ENCODE data around the gene ZFX. TPM values are rescaled to one million over a fixed set of nuclear protein-coding genes. Genes with fewer than 3 reads are reported as not detected.
"Not testable (repeated sequence)": the region's sequence is repeated elsewhere in the genome, so short reads cannot be mapped to it uniquely, and the experiment has no call there.

The ZFX gene
- 10 to 100 TPM; 28.1 to 31.5 (median 30.5) TPM for polyA plus RNA-seq (ENCODE audit: insufficient read length in 4 of 4)

DNA sequence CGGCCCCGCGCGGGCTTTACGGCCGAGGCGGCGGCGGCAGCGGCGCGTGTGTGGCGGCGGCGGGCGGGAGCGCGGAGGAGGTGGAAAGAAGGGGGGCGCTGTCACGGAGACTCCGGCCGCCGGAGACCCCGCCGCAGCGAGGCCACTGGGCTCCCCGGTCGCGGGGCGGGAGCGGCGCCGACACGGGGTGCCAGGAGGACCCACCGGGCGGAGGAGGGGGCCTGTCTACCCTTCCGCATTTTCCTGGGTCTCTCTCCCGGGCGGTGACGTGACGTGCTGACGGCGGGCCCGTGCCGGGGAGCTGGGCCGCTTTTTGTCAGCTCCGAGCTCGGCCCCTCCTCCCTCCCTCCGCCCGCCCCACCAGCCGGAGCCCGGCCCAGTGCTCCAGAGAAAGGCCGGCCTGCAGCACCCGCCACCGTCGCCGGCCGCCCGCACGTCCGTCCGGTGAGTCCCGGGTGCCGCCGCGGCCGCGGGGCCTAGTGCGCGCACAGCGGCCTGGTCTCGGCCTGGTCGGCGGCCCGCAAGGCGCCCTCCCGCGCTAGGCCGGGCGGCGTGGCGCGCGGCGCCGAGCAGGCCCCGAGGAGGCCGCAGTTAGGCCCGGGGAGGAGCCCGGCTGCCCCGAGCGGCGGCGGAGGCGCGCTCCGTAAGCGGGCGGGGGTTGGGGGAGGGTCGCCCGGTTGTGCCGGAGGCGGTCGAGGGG, at the start of gene ZFX:
Gene ZFX, plus strand, starts transcription at position 379 of the 700 bp plus-strand sequence. CDS start 23,014 bp downstream, outside the sequence.
- no peak for DNase-seq (ENCODE audit: low read depth in 4 of 4, low spot score in 3 of 4)

- no peak for DNase-seq (ENCODE audit: low read depth in 4 of 4, low spot score in 3 of 4)
Measured at GRCh38 chrX:24100713-24101112, 48.8 kb upstream of the ZFX start.

GRCh38 chrX:24110069-24110468, 39.5 kb upstream of the ZFX start:
- peak in 3 of 4 donors; percentile 12 to 29 (median 16) for DNase-seq (ENCODE audit: low read depth in 4 of 4, low spot score in 3 of 4)

DNA sequence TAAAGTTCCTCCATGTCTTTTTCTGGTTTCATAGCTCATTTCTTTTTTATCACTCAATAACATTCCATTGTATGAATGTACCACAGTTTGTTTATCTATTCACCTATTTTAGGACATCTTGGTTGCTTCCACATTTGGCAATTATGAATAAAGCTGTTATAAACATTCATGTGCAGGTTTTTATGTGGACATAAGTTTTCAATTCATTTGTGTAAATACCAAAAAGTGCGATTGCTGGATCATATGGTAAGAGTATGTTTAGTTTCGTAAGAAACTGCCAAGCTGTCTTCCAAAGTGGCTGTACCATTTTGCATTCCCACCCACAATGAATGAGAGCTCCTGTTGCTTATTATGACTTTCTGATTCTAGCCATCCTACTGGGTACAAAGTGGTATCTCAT, 36.3 kb upstream of the ZFX start:
- DNase-seq (ENCODE audit: low read depth in 4 of 4, low spot score in 3 of 4) = no peak

DNA sequence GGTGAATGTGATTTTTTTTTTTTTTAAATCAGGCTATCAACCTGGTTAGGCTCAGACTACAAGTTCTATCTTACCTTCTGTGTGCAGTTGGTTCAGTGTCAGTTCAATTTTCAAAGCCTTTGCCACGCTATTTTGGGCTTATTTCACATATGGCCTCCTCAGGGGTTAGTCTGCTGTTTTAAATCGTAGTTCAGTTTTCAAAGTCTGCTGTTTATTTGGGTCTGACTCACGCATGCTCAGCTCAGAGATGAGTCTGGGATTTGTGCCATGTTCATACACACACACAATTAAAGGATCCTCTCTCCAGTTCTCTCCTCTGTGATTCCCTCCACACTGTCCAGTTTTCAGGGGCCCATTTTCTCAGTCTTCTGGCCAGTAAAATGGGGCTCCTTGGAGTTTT, 32.3 kb upstream of the ZFX start:
- no peak for DNase-seq (ENCODE audit: low read depth in 4 of 4, low spot score in 3 of 4)

- DNase-seq (ENCODE audit: low read depth in 4 of 4, low spot score in 3 of 4) = no peak
Measured at GRCh38 chrX:24124244-24124799, 25.2 kb upstream of the ZFX start.

DNA sequence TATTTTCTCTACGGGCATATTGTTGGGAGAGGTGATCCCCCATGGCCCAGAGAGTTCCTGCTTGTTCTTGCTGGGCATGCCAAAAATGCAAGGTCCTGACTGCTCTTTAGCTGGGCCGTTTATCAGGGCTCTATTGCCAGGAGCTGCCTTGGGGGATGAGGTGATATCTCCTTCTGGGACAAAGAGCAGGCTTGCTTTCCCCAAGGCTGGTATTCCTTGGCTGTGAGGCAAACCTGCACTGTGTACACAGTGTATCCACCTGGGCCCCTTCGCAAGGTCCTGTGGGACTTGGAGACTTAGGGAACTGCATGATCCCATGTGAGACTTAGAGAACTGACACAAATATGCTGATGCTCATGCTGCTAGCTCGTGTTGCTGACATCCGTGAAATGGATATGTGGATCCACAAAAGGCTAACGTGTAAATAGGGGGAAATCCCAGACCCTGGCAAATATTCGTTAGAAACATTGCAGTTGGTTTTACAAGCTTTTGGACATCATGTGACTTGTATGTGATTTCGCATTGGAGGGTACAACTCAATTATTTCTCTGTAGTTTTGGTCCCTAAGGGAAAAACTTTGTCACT, 24.4 kb upstream of the ZFX start:
- no peak for DNase-seq (ENCODE audit: low read depth in 4 of 4, low spot score in 3 of 4)

GRCh38 chrX:24131476-24131875, 18.1 kb upstream of the ZFX start:
- DNase-seq (ENCODE audit: low read depth in 4 of 4, low spot score in 3 of 4) = no peak

DNA sequence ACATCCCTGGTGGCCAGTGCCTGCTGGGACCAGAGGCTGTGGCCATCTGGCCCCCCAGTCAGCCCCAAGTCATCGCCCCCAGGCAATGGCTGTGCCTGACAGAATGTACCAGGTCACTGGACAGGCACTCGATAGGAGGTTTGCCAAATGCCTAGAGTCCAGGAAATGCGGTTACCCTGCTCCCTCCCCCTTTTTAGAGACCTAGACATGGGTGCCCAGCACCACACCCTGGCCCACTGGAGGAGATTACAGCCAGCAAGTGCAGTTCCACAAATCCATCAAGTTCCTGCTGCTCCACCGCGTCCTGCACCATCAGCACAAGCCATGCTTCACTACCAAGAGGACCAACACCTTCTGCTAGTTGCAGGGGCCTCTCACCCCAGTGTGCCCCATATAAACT, 16.2 kb upstream of the ZFX start:
- no peak for DNase-seq (ENCODE audit: low read depth in 4 of 4, low spot score in 3 of 4)

DNA sequence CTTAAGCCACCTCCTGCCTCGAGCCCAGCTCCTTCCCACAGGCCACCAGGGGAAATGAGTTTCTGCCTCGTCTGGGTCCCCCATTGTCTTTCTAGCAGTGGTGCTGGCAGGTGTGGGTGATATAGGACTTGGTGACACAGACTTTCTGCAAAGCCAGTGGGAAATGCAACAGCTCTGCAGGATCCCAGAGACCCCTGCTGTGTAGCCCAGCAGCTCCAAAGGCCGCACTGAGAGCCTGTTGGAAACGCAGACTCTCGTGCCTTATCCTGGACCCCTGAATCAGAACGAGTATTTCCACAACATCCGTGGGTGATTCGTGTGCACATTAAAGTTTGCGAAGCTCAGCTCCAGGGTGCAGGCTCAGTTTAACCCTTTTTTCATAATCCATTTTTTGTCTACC, 13.8 kb upstream of the ZFX start:
- DNase-seq (ENCODE audit: low read depth in 4 of 4, low spot score in 3 of 4) = not testable (repeated sequence)

DNA sequence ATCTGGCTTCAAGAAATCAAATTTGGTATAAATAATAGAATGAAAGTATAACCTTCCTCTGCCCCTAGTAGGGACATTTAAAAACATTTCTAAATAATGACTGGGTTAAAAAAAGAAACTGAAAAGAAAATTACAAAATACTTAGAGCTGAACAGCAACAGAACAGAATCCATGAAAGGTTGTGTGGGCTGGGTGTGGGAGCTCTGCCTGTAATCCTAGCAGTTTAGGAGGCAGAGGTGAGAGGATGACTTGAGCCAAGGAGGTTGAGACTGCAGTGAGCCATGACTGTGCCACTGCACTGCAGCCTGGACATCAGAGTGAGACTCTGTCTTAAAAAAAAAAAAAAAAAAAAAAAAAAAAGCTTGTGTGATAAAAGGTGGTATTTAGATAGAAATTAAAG, 12.3 kb upstream of the ZFX start:
- no peak for DNase-seq (ENCODE audit: low read depth in 4 of 4, low spot score in 3 of 4)

DNA sequence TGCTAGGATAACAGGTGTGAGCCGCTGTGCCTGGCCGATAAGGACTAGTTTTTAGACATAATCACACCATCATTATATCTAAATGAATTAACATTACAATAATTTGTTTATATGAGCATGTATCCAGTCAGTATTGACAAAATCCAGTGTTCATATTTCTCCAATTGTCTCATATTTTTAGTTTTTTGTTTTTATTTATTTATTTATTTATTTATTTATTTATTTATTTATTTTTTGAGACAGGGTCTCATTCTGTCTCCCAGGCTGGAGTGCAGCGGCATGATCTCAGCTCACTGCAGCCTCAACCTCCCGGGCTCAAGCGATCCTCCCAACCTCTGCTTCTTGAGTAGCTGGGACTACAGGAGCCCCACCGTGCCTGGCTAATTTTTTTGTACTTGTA, 5.5 kb upstream of the ZFX start:
- DNase-seq (ENCODE audit: low read depth in 4 of 4, low spot score in 3 of 4) = not testable (repeated sequence)

DNA sequence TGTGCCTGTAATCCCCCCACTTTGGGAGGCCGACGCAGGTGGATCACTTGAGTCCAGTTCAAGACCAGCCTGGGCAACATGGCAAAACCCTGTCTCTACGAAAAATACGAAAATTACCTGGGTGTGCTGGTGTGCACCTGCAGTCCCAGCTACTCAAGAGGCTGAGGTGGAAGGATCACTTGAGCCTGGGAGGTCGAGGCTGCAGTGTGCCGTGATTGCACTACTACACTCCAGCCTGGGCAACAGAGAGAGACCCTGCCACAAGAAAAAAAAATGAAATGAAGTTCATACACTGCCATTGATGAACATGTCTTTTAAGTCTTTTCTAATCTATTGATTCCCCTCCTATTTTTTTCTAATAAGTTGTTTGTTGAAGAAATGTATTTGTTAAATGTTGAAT, 5.0 kb upstream of the ZFX start:
- no peak for DNase-seq (ENCODE audit: low read depth in 4 of 4, low spot score in 3 of 4)

GRCh38 chrX:24145303-24146186, 4.0 kb upstream of the ZFX start:
- DNase-seq (ENCODE audit: low read depth in 4 of 4, low spot score in 3 of 4) = no peak

DNA sequence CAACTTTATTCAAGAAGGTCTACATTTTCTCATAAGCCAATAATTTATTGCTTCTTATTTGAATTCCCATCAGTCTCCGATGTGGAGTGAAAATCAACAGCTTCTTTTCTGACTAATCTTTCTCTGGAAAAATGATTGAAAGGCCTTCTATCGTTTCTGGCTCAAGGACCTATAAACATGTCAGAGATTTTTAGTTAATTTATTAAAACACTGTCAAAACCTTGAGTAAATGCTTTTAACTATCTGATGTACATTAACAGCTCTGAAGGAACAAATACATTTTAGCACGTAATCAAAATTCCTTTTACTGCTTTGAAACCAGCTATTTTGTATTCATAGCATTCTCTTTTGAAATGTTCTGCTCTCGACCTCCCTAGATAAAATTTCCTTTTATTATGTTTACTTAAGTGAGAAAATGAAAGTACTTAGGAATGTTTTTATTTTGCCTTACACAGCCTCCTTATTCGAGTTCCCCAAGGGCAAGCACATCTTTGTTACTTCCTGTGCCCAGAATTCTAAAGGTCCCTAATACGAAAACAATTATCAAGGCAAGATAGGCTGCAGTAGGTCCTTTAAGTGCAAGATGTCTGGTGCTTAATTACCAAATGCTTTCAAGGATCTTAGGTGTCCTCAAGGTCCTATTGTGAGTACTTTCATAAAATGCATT, 3.1 kb upstream of the ZFX start:
- no peak for DNase-seq (ENCODE audit: low read depth in 4 of 4, low spot score in 3 of 4)

DNA sequence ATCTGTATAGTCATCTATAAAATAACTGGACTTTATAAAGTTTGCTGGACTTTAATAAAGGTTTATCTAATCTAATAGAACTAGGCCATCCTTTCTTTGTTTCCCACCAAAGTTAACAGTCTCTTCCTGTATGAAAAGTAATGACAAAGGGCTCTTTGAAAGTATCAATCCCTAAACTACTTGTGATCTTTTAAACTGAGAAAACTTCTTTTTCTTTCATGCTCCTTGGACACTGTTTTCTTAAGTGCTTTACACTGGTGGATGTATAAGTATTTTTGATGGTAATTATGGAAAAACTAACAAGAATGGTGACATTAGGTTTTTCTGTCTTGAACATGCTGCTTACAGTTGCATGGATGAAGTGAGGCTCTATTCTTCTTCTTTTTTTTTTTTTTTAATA, 2.4 kb upstream of the ZFX start:
- no peak for DNase-seq (ENCODE audit: low read depth in 4 of 4, low spot score in 3 of 4)

DNA sequence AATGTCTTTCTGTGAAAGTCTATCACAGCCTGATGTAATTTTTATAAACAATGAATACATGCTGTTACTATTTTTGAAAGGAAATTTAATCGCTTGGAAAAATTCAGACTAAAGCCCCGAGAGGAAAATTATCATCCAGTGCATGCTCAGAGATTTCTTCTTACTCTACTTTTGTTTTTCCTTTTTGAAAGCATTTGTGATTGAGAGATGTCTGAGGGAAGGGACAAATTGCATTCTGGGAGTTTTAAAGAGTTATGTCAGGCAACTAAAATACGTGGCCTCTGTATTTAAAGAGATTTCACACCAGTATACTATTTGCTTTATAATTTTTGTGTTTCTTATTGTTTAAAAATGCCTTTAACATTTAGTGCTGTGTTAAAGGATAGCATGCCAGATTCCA, 1.4 kb upstream of the ZFX start:
- no peak for DNase-seq (ENCODE audit: low read depth in 4 of 4, low spot score in 3 of 4)

DNA sequence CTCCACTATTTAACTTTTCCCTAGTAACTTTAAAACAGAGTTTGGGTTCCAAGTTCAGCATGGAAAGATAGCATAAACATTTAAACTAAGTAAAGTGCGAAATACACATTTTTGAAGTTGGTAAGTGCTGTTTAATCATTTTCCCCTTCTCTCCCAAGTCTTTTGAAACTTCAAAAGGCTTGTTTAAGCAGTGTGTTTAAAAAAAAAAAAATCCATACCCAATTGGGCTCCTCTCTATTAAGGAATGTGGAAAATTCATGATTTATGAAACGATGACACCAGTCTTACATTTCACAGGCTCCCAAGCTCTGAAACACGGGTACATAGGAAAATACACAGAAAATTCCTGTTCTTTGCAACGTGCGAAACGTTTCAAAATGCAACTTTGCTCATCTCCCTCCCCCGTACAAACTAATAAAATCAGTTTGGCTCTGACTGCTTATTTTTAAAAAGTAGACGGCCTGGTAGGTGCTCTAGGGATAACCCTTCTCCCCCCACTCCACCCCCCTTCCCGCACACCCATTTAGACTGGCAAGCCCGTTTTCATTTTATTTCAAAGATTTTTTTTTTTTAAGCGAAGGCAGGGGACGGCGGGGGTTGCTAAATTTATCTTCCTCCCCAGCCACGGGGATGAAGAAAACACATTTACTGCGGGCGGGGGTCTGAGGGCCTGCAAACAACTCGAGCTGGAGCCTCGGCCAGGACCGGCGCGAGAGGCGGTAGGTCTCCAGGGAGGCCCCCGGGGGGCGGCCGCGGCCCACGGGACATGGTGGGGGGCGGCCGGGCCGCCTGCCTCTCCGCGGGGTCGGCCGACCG, 786 bp upstream of the ZFX start:
- no peak for DNase-seq (ENCODE audit: low read depth in 4 of 4, low spot score in 3 of 4)

DNA sequence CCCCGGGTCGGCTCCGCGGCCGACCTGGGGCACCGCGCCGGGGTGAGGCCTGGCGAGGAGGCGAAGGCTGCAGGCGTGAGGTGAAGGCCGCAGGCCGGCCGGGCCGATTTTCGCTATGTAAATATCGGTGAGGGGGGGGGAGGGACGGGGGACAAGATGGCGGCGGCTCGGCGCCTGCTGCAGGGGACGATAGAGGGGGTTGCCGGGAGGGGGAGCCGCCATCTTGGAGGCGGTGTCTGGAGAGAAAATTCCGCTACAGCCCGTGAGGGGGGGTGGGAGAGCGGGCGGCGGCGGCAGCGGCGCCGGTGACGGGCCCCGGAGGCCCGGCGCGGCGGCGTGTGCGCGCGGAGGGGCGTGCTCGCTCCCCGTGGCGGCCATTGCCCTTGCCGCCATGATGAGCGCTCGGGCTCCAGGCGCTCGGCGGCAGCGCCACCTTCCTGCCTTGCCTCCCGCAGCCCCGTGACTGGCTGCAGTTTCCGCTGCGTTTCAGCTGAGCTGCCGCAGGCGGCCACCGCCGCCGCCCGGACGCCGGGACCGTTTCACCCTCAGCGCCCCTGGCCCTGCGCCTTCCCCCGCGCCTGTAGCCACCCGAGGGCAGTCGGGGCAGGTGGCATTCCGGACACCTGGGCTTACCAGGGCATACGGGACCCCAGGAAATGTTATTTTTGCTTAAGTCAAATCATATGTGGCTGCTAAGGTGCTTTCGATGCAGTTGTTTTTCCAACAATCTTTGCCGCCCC, 692 bp downstream of the ZFX start:
- peak; percentile 65 to 77 (median 70) for DNase-seq (ENCODE audit: low read depth in 4 of 4, low spot score in 3 of 4)

Measured in left renal pelvis (tissue), 4 donors.